HG03575 (cell line): Measurements from ENCODE around the gene PGR.

Source experiments
- ATAC-seq: cut with Tn5 transposase; IDR thresholded peaks from one replicate; pipeline ENCODE4 v1.9.1; 2021; ENCODE audit not compliant: unreplicated experiment, insufficient number of reproducible peaks, low FRiP score; ENCODE audit errors: extremely low read depth

Gene PGR

GRCh38 chr11:101090679-101091270, 38.8 kb downstream of the PGR start:
- no peak for ATAC-seq

- ATAC-seq = no peak
Observed at GRCh38 chr11:101083335-101083734, 46.3 kb downstream of the PGR start.

GRCh38 chr11:101082813-101083212, 46.8 kb downstream of the PGR start:
- no peak for ATAC-seq

GRCh38 chr11:101063706-101064105, 65.9 kb downstream of the PGR start:
- ATAC-seq = no peak

GRCh38 chr11:101061606-101062005, 68.0 kb downstream of the PGR start:
- ATAC-seq = no peak

- ATAC-seq = no peak
Observed at GRCh38 chr11:101059331-101059730, 70.3 kb downstream of the PGR start.

GRCh38 chr11:101053492-101053891, 76.1 kb downstream of the PGR start:
- no peak for ATAC-seq

GRCh38 chr11:101051677-101052076, 77.9 kb downstream of the PGR start:
- no peak for ATAC-seq

- no peak for ATAC-seq
Observed at GRCh38 chr11:101049813-101050212, 79.8 kb downstream of the PGR start.

GRCh38 chr11:101049123-101049522, 80.5 kb downstream of the PGR start:
- ATAC-seq = no peak

GRCh38 chr11:101048479-101048878, 81.1 kb downstream of the PGR start:
- no peak for ATAC-seq

- ATAC-seq = no peak
Observed at GRCh38 chr11:101046947-101047346, 82.7 kb downstream of the PGR start.

GRCh38 chr11:101045415-101045814, 84.2 kb downstream of the PGR start:
- ATAC-seq = no peak

- ATAC-seq = no peak
Observed at GRCh38 chr11:101043940-101044339, 85.7 kb downstream of the PGR start.

- ATAC-seq = no peak
Observed at GRCh38 chr11:101035872-101036271, 93.7 kb downstream of the PGR start.

GRCh38 chr11:101034076-101034475, 95.5 kb downstream of the PGR start:
- ATAC-seq = no peak

GRCh38 chr11:101032991-101033390, 96.6 kb downstream of the PGR start:
- ATAC-seq = no peak

GRCh38 chr11:101031713-101032112, 97.9 kb downstream of the PGR start:
- no peak for ATAC-seq

- no peak for ATAC-seq
Observed at GRCh38 chr11:101030692-101031091, 98.9 kb downstream of the PGR start.

- ATAC-seq = no peak
Observed at GRCh38 chr11:101030015-101030414, 99.6 kb downstream of the PGR start.

- ATAC-seq = no peak
Observed at GRCh38 chr11:101028644-101029043, 101.0 kb downstream of the PGR start.
